CD14-positive monocyte (primary cell): ENCODE data around the gene ACACB. TPM values are rescaled to one million over a fixed set of nuclear protein-coding genes. Genes with fewer than 3 reads are reported as not detected.
A peak's percentile ranks its signal among the peaks of the same experiment; 100 is the strongest.

ENCODE experiments used
- DNase-seq, 3 donors: peaks; one replicate each; pipeline ENCODE4 v3.0.0-alpha.2; 2011 to 2022
- H2AFZ ChIP-seq: 2 replicates; pipeline ENCODE4 v1.6.0; 2012; ENCODE audit warnings: mild to moderate bottlenecking, low read depth, low read length, inconsistent platforms; ENCODE audit not compliant: insufficient read depth, poor library complexity, severe bottlenecking
- H3K27ac ChIP-seq, 2 donors: 1 replicate in 1 of 2; 2 replicates in 1 of 2; pipeline ENCODE4 v1.5.1; 2012 to 2013; ENCODE audit warnings: low read length in 2 of 2, control low read depth in 1 of 2, inconsistent platforms in 1 of 2, low read depth in 1 of 2, mild to moderate bottlenecking in 1 of 2
- H3K27me3 ChIP-seq, 2 donors: one replicate each; pipeline versions ENCODE4 v1.6.0 to v1.6.1; 2011 to 2013; ENCODE audit warnings: low read length in 2 of 2; ENCODE audit not compliant: control insufficient read depth in 2 of 2, insufficient read depth in 2 of 2
- H3K36me3 ChIP-seq, 2 donors: replicated peaks in 1 of 2; 1 replicate in 1 of 2; 2 replicates in 1 of 2; pipeline versions ENCODE4 v1.5.1 to v1.6.1; 2012 to 2013; ENCODE audit warnings: low read length in 2 of 2, control low read depth in 1 of 2, inconsistent platforms in 1 of 2, mild to moderate bottlenecking in 1 of 2; ENCODE audit not compliant: insufficient read depth in 2 of 2, control insufficient read depth in 1 of 2
- H3K4me1 ChIP-seq, 2 donors: 1 replicate in 1 of 2; 2 replicates in 1 of 2; pipeline versions ENCODE4 v1.5.1 to v1.6.1; 2012 to 2013; ENCODE audit warnings: low read length in 2 of 2, control low read depth in 1 of 2, inconsistent platforms in 1 of 2, mild to moderate bottlenecking in 1 of 2, moderate library complexity in 1 of 2; ENCODE audit not compliant: insufficient read depth in 2 of 2, control insufficient read depth in 1 of 2
- H3K4me2 ChIP-seq: replicated peaks from 2 replicates; pipeline ENCODE3; 2012; ENCODE audit warnings: low read length, moderate library complexity, mild to moderate bottlenecking; ENCODE audit not compliant: poor library complexity, severe bottlenecking; ENCODE audit errors: extremely low read depth
- H3K4me3 ChIP-seq, 3 experiments: fragments of 200-600 bp in 1 of 3; sonication (generic) in 1 of 3; replicated peaks in 1 of 3; 1 replicate in 2 of 3; 2 replicates in 1 of 3; pipeline ENCODE4 v1.5.1; 2011 to 2013; ENCODE audit warnings: low read length in 3 of 3, mild to moderate bottlenecking in 3 of 3, control low read depth in 2 of 3, low read depth in 2 of 3, inconsistent platforms in 1 of 3, moderate library complexity in 1 of 3
- H3K79me2 ChIP-seq: 2 replicates; pipeline ENCODE4 v1.6.0; 2012; ENCODE audit warnings: mild to moderate bottlenecking, control low read depth, inconsistent platforms, low read length, moderate library complexity; ENCODE audit not compliant: insufficient read depth
- H3K9ac ChIP-seq: 2 replicates; pipeline ENCODE4 v1.6.0; 2017; ENCODE audit warnings: low read length, mild to moderate bottlenecking; ENCODE audit not compliant: insufficient read depth, poor library complexity, severe bottlenecking
- H3K9me3 ChIP-seq, 2 donors: replicated peaks in 1 of 2; 1 replicate in 1 of 2; 2 replicates in 1 of 2; pipeline versions ENCODE4 v1.5.1 to v1.6.1; 2012 to 2013; ENCODE audit warnings: low read length in 2 of 2, control low read depth in 1 of 2; ENCODE audit not compliant: control insufficient read depth in 1 of 2, insufficient read depth in 1 of 2
- H4K20me1 ChIP-seq: 2 replicates; pipeline ENCODE4 v1.6.0; 2012; ENCODE audit warnings: mild to moderate bottlenecking, low read length, control low read depth, moderate library complexity; ENCODE audit not compliant: insufficient read depth
- H3K27ac Mint-ChIP-seq, 7 donors: one replicate each; pipeline ENCODE4 v1.8.0; 2020; ENCODE audit warnings: mild to moderate bottlenecking in 7 of 7, mixed read lengths in 7 of 7, moderate library complexity in 6 of 7, inconsistent platforms in 2 of 7
- H3K27me3 Mint-ChIP-seq, 3 donors: one replicate each; pipeline ENCODE4 v1.8.0; 2021 to 2022; ENCODE audit warnings: low read depth in 3 of 3, mild to moderate bottlenecking in 3 of 3, mixed read lengths in 3 of 3, moderate library complexity in 3 of 3, inconsistent platforms in 1 of 3
- H3K36me3 Mint-ChIP-seq, 2 donors: one replicate each; pipeline ENCODE4 v1.8.0; 2020; ENCODE audit warnings: mixed read lengths in 2 of 2, inconsistent platforms in 1 of 2, mild to moderate bottlenecking in 1 of 2
- H3K4me1 Mint-ChIP-seq: one replicate; pipeline ENCODE4 v1.8.0; 2020; ENCODE audit warnings: mild to moderate bottlenecking, mixed read lengths
- H3K4me3 Mint-ChIP-seq, 2 donors: one replicate each; pipeline ENCODE4 v1.8.0; 2020; ENCODE audit warnings: mild to moderate bottlenecking in 2 of 2, mixed read lengths in 2 of 2, moderate library complexity in 1 of 2
- H3K9me3 Mint-ChIP-seq, 7 donors: one replicate each; pipeline ENCODE4 v1.8.0; 2020 to 2022; ENCODE audit warnings: mixed read lengths in 7 of 7, mild to moderate bottlenecking in 6 of 7, moderate library complexity in 6 of 7, inconsistent platforms in 2 of 7
- WGBS: methylation state at CpG from one replicate; pipeline ENCODE4 v1.1.5; 2013; ENCODE audit warnings: missing lambda C conversion rate; ENCODE audit not compliant: insufficient coverage; 5-methylcytosine and 5-hydroxymethylcytosine counted together
- intact Hi-C, 2 donors: fragments of 100-400 bp; cut with micrococcal nuclease; formaldehyde crosslinking; loops; one replicate each; pipeline versions ENCODE4 v1.15.0 to v1.15.1; 2023
- polyA plus RNA-seq, 3 donors: library from polyadenylated mRNA; depleted of rRNA in 1 of 3; unstranded in 2 of 3; stranded (reverse) in 1 of 3; fragments of 300-500 nt in 2 of 3; fragments of >200 nt in 1 of 3; fragmentation: Illumina TruSeq in 2 of 3; gene quantifications; 1 replicate in 2 of 3; 2 replicates in 1 of 3; pipeline ENCODE4 v1.2.3, GENCODE V29; 2012 to 2021
- TF ChIP-seq, protein P1 (sequence below): fragments of 200-600 bp; IDR thresholded peaks from one replicate; pipeline ENCODE4 v1.8.0; 2022; ENCODE audit warnings: antibody characterized with exemption, mild to moderate bottlenecking

The ACACB gene
- polyA plus RNA-seq, 3 donors: 0.14 to 5.0 (median 1.9) TPM

DNA sequence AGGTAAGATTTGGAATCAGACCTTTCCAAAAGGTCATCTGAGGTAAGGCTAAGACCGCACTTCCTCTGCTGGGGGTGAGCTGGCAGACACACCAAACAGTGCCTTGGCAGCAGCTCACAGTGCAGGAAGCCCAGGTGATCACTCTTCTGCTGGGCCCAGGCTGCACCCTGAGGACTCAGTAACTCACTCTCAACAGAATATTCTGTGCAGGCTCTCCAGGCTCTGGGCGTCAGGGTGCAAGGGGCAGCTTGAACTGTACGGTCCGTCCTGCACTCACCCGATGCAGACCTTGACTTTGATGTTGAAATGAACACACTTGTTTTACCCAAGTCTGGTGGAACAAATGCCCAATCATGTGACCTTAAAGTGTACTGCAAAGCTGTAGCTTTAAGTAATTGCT lies 29.1 kb upstream of the ACACB start:
- no peak overlapping the region for H3K4me3 Mint-ChIP-seq
- peaks cover 0 to 2% (median 0%) of the 10 kb centered on the region in 3 donors for H3K27me3 Mint-ChIP-seq
- 75% methylated on average over 5 of the region's 5 CpGs for WGBS
- Histone ChIP-seq H3K27ac (no peak overlapping the region), H3K27me3 (no peaks in the 10 kb centered on the region), H3K36me3 (peaks cover 64 to 76% of the 10 kb centered on the region in 2 donors), H3K4me3 (no peak overlapping the region), H4K20me1 (no peaks in the 10 kb centered on the region), H3K4me2 (no peak overlapping the region), H3K9ac (no peak overlapping the region), H3K9me3 (no peaks in the 10 kb centered on the region), H3K79me2 (no peaks in the 10 kb centered on the region), H3K4me1 (peaks cover under 1 to 1% of the 10 kb centered on the region in 2 donors), H2AFZ (no peak overlapping the region)
- H3K4me1 Mint-ChIP-seq: peaks cover 6% of the 10 kb centered on the region
- TF ChIP-seq, protein P1, sequence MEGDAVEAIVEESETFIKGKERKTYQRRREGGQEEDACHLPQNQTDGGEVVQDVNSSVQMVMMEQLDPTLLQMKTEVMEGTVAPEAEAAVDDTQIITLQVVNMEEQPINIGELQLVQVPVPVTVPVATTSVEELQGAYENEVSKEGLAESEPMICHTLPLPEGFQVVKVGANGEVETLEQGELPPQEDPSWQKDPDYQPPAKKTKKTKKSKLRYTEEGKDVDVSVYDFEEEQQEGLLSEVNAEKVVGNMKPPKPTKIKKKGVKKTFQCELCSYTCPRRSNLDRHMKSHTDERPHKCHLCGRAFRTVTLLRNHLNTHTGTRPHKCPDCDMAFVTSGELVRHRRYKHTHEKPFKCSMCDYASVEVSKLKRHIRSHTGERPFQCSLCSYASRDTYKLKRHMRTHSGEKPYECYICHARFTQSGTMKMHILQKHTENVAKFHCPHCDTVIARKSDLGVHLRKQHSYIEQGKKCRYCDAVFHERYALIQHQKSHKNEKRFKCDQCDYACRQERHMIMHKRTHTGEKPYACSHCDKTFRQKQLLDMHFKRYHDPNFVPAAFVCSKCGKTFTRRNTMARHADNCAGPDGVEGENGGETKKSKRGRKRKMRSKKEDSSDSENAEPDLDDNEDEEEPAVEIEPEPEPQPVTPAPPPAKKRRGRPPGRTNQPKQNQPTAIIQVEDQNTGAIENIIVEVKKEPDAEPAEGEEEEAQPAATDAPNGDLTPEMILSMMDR: no peak
- peak overlapping the region in 1 of 7 donors; percentile 25 for H3K27ac Mint-ChIP-seq
- no peak for DNase-seq
- H3K9me3 Mint-ChIP-seq: peaks cover 0 to 2% (median 0%) of the 10 kb centered on the region in 7 donors
- intact Hi-C loops: loop anchor here in 1 of 2 donors (10.0 kb wide), 1 partner anchor 122 kb away; no protein-coding TSS in a partner anchor
- H3K36me3 Mint-ChIP-seq: peaks cover 59 to 65% of the 10 kb centered on the region in 2 donors

DNA sequence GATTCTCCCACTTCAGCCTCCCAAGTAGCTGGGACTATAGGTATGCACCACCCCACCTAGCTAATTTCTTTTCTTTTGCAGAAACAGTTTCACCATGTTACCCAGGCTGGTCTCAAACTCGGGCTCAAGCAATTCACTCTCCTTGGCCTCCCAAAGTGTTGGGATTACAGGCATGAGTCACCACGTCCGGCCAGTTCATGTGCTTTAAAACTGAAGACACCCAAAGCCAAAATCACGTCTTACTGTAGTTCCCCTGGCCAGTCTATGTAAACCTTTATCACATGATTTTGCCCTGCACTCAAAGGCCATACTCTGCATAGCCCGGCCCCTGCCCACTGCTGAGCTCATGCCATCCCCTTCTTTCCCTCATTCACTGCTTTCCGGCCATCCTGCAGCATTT lies 27.6 kb upstream of the ACACB start:
- H3K9me3 ChIP-seq: no peaks in the 10 kb centered on the region
- H3K4me3 ChIP-seq: no peak overlapping the region
- Mint-ChIP-seq H3K9me3 (peaks cover 0 to 2% (median 0%) of the 10 kb centered on the region in 7 donors), H3K27me3 (peaks cover 0 to 2% (median 0%) of the 10 kb centered on the region in 3 donors), H3K36me3 (peaks cover 43 to 53% of the 10 kb centered on the region in 2 donors), H3K27ac (peak overlapping the region in 3 of 7 donors; percentile 6 to 30 (median 20)), H3K4me1 (peaks cover 21% of the 10 kb centered on the region), H3K4me3 (no peak overlapping the region)
- 95% methylated on average over 6 of the region's 6 CpGs for WGBS
- no peak overlapping the region for H2AFZ ChIP-seq
- peaks cover 15 to 16% of the 10 kb centered on the region in 2 donors for H3K4me1 ChIP-seq
- H3K27me3 ChIP-seq: no peaks in the 10 kb centered on the region
- H3K79me2 ChIP-seq: no peaks in the 10 kb centered on the region
- no peaks in the 10 kb centered on the region for H4K20me1 ChIP-seq
- H3K36me3 ChIP-seq: peaks cover 50 to 60% of the 10 kb centered on the region in 2 donors
- intact Hi-C loops: loop anchor here in 1 of 2 donors (10.0 kb wide), 1 partner anchor 124 kb away; no protein-coding TSS in a partner anchor
- no peak overlapping the region for H3K9ac ChIP-seq
- H3K4me2 ChIP-seq: no peak overlapping the region
- TF ChIP-seq, protein P1: no peak
- H3K27ac ChIP-seq: no peak overlapping the region
- no peak for DNase-seq
